K562 (cell line): ENCODE results near the gene STMN3. TPM values are rescaled to one million over a fixed set of nuclear protein-coding genes. Genes with fewer than 3 reads are reported as not detected.

Experiments used
- ARID1B ChIP-seq: fragments of 450-650 bp; IDR thresholded peaks from 2 replicates; pipeline ENCODE4 v1.6.1; 2016; ENCODE audit warnings: antibody characterized with exemption, mild to moderate bottlenecking, inconsistent platforms
- CBX8 ChIP-seq: fragments of 200-600 bp; sonication (generic); IDR thresholded peaks from 2 replicates; pipeline ENCODE4 v1.6.1; 2012; ENCODE audit warnings: borderline replicate concordance, mixed run types, low read depth, mild to moderate bottlenecking, moderate library complexity, mixed read lengths, low read length, control low read depth, inconsistent platforms; ENCODE audit not compliant: poor library complexity, severe bottlenecking; ENCODE audit errors: extremely low read depth
- ESRRA ChIP-seq: fragments of 450-650 bp; IDR thresholded peaks from 2 replicates; pipeline ENCODE4 v1.6.1; 2014; ENCODE audit warnings: low read depth, mild to moderate bottlenecking, moderate library complexity, borderline replicate concordance
- FOXP1 ChIP-seq: sonication (generic); formaldehyde crosslinking; IDR thresholded peaks from 2 replicates; pipeline ENCODE4 v1.8.0; 2022; ENCODE audit warnings: mild to moderate bottlenecking, missing genetic modification reagents
- HDAC2 ChIP-seq: fragments of 450-650 bp; IDR thresholded peaks from 2 replicates; pipeline ENCODE4 v1.6.1; 2016; ENCODE audit warnings: mild to moderate bottlenecking
- KDM5B ChIP-seq: fragments of 200-600 bp; sonication (generic); IDR thresholded peaks from 2 replicates; pipeline ENCODE4 v1.6.1; 2012; ENCODE audit warnings: low read depth, mild to moderate bottlenecking, moderate library complexity, low read length, control low read depth, inconsistent platforms; ENCODE audit not compliant: insufficient replicate concordance
- KLF13 ChIP-seq: fragments of 450-650 bp; IDR thresholded peaks from 2 replicates; pipeline ENCODE4 v1.6.1; 2016; ENCODE audit warnings: missing genetic modification characterization, low read depth, mild to moderate bottlenecking, missing compliant biosample characterization, moderate library complexity, borderline replicate concordance
- MYBL2 ChIP-seq, 2 experiments: fragments of 450-650 bp in 1 of 2; sonication (generic) in 1 of 2; formaldehyde crosslinking in 1 of 2; IDR thresholded peaks; 2 replicates each; pipeline versions ENCODE4 v1.6.1 to v1.8.1; 2017 to 2022; ENCODE audit warnings: borderline replicate concordance in 1 of 2, inconsistent platforms in 1 of 2, low read depth in 1 of 2, mild to moderate bottlenecking in 1 of 2, missing genetic modification reagents in 1 of 2, moderate library complexity in 1 of 2
- NFE2 ChIP-seq: IDR thresholded peaks from 2 replicates; pipeline ENCODE4 v1.6.1; 2014; ENCODE audit warnings: antibody characterized with exemption, low read depth
- NR1H2 ChIP-seq: sonication (generic); formaldehyde crosslinking; IDR thresholded peaks from 2 replicates; pipeline ENCODE4 v1.4.0; 2020; ENCODE audit warnings: mild to moderate bottlenecking, missing genetic modification reagents
- NR2C1 ChIP-seq, 2 experiments: fragments of 450-650 bp; IDR thresholded peaks; 2 replicates each; pipeline ENCODE4 v1.6.1; 2017; ENCODE audit warnings: mild to moderate bottlenecking in 2 of 2, antibody characterized with exemption in 1 of 2, inconsistent platforms in 1 of 2, missing compliant biosample characterization in 1 of 2, missing genetic modification characterization in 1 of 2
- PHB ChIP-seq: fragments of 250-450 bp; sonication (Bioruptor Pico); IDR thresholded peaks from 2 replicates; pipeline ENCODE4 v1.5.0; 2021
- PML ChIP-seq: IDR thresholded peaks from 2 replicates; pipeline ENCODE4 v1.6.1; 2012; ENCODE audit warnings: low read length, inconsistent platforms
- POLR2A ChIP-seq: fragments of 450-650 bp; conservative IDR thresholded peaks from 2 replicates; pipeline ENCODE4 v1.6.1; 2016
- RBM39 ChIP-seq: fragments of 200-400 bp; formaldehyde crosslinking; optimal IDR thresholded peaks from 2 replicates; pipeline ENCODE3; 2018; ENCODE audit warnings: low read depth, low read length
- SIN3A ChIP-seq, 2 experiments: fragments of 150-350 bp in 1 of 2; IDR thresholded peaks; 2 replicates each; pipeline ENCODE4 v1.6.1; 2011 to 2016; ENCODE audit warnings: borderline replicate concordance in 2 of 2, low read depth in 2 of 2, low read length in 2 of 2, mild to moderate bottlenecking in 2 of 2, moderate library complexity in 2 of 2; ENCODE audit not compliant: control insufficient read depth in 1 of 2
- TAF7 ChIP-seq: fragments of 450-650 bp; IDR thresholded peaks from 2 replicates; pipeline ENCODE4 v1.6.1; 2016; ENCODE audit warnings: missing genetic modification characterization, missing compliant biosample characterization
- TCFL5 ChIP-seq: fragments of 250-450 bp; sonication (Bioruptor Pico); conservative IDR thresholded peaks from 2 replicates; pipeline ENCODE4 v1.6.1; 2021; ENCODE audit warnings: mild to moderate bottlenecking, moderate library complexity, matching md5 sums
- ZBTB33 ChIP-seq: sonication (generic); formaldehyde crosslinking; IDR thresholded peaks from 2 replicates; pipeline ENCODE4 v1.8.1; 2023; ENCODE audit warnings: mild to moderate bottlenecking, missing genetic modification reagents
- polyA plus RNA-seq, 8 experiments: library from polyadenylated mRNA; depleted of rRNA in 4 of 8; stranded (reverse) in 5 of 8; unstranded in 3 of 8; fragments of >200 nt; fragmentation: Nextera tagmentation in 2 of 8; fragmentation: Illumina TruSeq in 1 of 8; extraction: Ambion mirVana in 2 of 8; extraction: Trizol in 1 of 8; gene quantifications; 2 replicates each; pipeline versions ENCODE4 v1.2.1 to v1.2.3, GENCODE V29; 2011 to 2014; ENCODE audit warnings: inconsistent platforms in 1 of 8, missing spikeins in 1 of 8
- total RNA-seq, 7 experiments: library from RNA; depleted of rRNA in 6 of 7; stranded (reverse); fragments of >200 nt in 6 of 7; fragmentation: Illumina TruSeq in 2 of 7; extraction: Trizol in 2 of 7; gene quantifications; 2 replicates each; pipeline versions ENCODE4 v1.2.1 to v1.2.3, GENCODE V29; 2011 to 2021; ENCODE audit warnings: low replicate concordance in 1 of 7
- TF ChIP-seq, protein P1 (sequence below): fragments of 450-650 bp; IDR thresholded peaks from 2 replicates; pipeline ENCODE4 v1.6.1; 2016; ENCODE audit warnings: borderline replicate concordance
- TF ChIP-seq, protein P2 (sequence below), 2 experiments: IDR thresholded peaks; 2 replicates each; pipeline ENCODE4 v1.6.1; 2011; ENCODE audit warnings: borderline replicate concordance in 1 of 2, control low read depth in 1 of 2, low read depth in 1 of 2, low read length in 1 of 2, mild to moderate bottlenecking in 1 of 2, mixed read lengths in 1 of 2, moderate library complexity in 1 of 2; ENCODE audit not compliant: insufficient read depth in 1 of 2, insufficient read length in 1 of 2, poor library complexity in 1 of 2, severe bottlenecking in 1 of 2; ENCODE audit errors: extremely low read depth in 1 of 2

Gene STMN3
- total and polyA plus RNA-seq, 9 of the 15 experiments (the other 6 are each of a cell fraction or from before 2014, with no cell fraction given) = 0.70 to 65.6 (median 29.4) TPM

- TF ChIP-seq SIN3A (IDR thresholded peaks at IDR 0.05; ENCODE audit: borderline replicate concordance in 2 of 2, control insufficient read depth in 1 of 2, low read depth in 2 of 2, low read length in 2 of 2) (peak; percentile 60 to 86; a peak in 2 of 4 replicates), KLF13 (no peak), TCFL5 (CRISPR knock-in tag) (no peak), FOXP1 (peak; percentile 86), ZBTB33 (CRISPR knock-in tag) (peak; percentile 66; the same call in 1 of the 2 replicates), PML (peak; percentile 76), ESRRA (peak; percentile 43; the same call in 1 of the 2 replicates), HDAC2 (peak; percentile 76; the same call in 1 of the 2 replicates), TAF7 (peak; percentile 93), RBM39 (peak; percentile 87), KDM5B (peak; percentile 79), ARID1B (0 out of 2 replicates have a peak, but pooled peaks have one; percentile 15), MYBL2 (IDR thresholded peaks at IDR 0.05; ENCODE audit: low read depth) (no peak), MYBL2 (CRISPR knock-in tag; IDR thresholded peaks at IDR 0.05; ENCODE audit: borderline replicate concordance) (no peak), NR2C1 (IDR thresholded peaks at IDR 0.05) (peak; percentile 91), NR2C1 (tag; IDR thresholded peaks at IDR 0.05) (peak; percentile 95), NFE2 (peak; percentile 66), CBX8 (no peak), NR1H2 (CRISPR knock-in tag) (no peak), PHB (CRISPR knock-in tag) (no peak), POLR2A (peak; percentile 90)
- TF ChIP-seq, protein P1, sequence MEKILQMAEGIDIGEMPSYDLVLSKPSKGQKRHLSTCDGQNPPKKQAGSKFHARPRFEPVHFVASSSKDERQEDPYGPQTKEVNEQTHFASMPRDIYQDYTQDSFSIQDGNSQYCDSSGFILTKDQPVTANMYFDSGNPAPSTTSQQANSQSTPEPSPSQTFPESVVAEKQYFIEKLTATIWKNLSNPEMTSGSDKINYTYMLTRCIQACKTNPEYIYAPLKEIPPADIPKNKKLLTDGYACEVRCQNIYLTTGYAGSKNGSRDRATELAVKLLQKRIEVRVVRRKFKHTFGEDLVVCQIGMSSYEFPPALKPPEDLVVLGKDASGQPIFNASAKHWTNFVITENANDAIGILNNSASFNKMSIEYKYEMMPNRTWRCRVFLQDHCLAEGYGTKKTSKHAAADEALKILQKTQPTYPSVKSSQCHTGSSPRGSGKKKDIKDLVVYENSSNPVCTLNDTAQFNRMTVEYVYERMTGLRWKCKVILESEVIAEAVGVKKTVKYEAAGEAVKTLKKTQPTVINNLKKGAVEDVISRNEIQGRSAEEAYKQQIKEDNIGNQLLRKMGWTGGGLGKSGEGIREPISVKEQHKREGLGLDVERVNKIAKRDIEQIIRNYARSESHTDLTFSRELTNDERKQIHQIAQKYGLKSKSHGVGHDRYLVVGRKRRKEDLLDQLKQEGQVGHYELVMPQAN = peak; percentile 88
- TF ChIP-seq, protein P2, sequence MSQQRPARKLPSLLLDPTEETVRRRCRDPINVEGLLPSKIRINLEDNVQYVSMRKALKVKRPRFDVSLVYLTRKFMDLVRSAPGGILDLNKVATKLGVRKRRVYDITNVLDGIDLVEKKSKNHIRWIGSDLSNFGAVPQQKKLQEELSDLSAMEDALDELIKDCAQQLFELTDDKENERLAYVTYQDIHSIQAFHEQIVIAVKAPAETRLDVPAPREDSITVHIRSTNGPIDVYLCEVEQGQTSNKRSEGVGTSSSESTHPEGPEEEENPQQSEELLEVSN (IDR thresholded peaks at IDR 0.05; ENCODE audit: borderline replicate concordance in 1 of 2, extremely low read depth in 1 of 2, insufficient read depth in 1 of 2, insufficient read length in 1 of 2, low read depth in 1 of 2, low read length in 1 of 2, poor library complexity in 1 of 2, severe bottlenecking in 1 of 2) = peak; percentile 37 to 95
Measured at GRCh38 chr20:63628246-63628975, 24.8 kb downstream of the STMN3 start (continued).
